DMS53 treated with DMSO at 0.1 percent for 48 hours (cell line): Measurements from ENCODE around the gene ITGA3.
"Not testable (repeated sequence)": the region's sequence is repeated elsewhere in the genome, so short reads cannot be mapped to it uniquely, and the experiment has no call there.

Experiments used
- DNase-seq: peaks from one replicate; lab custom pipeline; 2025; ENCODE audit not compliant: unreplicated experiment; lab: John Stamatoyannopoulos, UW

ITGA3 gene

DNA sequence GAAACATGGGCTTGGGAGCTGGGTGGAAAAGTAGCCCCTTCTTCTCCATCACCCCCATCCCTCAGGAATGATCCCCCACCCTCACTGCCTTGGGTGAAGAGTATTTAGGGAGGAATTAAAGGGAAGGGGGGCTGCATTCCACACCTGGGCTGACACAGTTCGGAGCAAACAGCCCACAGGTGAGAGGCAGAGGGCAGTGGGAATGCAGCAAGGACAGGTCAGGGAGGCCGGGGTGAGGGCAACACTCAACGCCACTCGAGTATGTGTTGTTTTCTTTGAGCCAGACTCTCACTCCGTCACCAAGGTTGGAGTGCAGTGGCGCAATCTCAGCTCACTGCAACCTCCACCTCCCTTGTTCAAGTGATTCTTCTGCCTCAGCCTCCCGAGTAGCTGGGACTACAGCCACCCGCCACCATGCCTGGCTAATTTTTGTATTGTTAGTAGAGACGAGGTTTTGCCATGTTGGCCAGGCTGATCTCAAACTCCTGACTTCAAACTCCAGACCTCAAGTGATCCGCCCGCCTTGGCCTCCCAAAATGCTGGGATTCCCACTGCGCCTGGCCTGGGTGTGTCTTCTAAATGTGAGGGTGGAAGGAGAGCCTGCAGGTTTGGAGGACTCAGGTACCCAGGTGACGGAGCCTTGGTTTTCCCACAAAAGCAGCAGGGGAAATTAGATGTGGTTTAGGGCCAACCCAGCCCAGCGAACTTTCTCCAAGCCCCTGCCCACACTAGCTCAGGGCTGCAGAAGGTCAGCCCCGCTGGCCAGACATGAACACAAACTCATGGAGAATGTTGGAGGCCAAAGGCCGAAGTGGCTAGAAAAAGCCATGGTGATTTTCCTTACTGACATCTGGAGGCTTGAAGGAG is 21.2 kb upstream of the ITGA3 start:
- DNase-seq, result no peak

DNA sequence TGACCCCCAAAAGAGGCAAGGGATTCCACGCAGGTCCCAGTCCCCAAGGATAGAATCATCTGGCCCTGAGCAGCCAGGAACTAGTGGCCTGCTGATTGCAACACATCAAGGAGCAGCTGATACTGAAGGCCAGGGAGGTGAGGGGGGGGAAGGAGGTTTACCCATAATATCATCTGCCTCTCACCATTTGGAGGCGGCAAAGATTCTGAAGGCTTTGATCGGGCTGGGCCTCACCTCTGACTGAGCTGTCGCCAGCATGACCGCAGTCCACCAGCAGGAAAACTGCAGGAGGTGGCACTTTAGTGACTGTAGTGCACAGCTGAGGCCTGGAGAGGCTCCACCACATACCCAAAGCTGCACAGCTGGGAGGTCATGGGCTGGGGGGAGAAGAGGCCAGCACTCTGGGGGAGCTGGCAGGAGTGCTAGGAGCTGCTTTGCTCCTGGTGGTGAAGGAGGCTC is 20.5 kb upstream of the ITGA3 start:
- no peak for DNase-seq

DNA sequence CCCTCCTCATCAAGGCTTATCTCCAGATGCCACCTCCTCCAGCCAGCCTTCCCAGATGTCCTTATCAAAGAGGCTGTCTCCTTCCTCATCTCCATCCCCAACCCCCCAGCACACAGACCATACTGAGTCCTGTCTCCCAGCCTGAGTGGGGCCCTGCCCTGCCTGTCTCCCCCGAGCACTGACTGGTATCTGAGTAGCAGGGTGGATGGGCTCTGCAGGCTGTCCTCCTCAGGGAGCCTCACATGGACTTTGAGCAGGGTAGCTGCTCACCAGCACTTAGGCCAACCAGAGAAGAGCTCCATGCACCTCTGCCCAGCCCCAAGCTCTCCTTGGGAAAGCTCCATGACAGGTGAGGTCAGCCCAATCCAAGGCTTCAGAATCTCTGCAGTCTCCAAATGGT is 20.0 kb upstream of the ITGA3 start:
- no peak for DNase-seq

DNA sequence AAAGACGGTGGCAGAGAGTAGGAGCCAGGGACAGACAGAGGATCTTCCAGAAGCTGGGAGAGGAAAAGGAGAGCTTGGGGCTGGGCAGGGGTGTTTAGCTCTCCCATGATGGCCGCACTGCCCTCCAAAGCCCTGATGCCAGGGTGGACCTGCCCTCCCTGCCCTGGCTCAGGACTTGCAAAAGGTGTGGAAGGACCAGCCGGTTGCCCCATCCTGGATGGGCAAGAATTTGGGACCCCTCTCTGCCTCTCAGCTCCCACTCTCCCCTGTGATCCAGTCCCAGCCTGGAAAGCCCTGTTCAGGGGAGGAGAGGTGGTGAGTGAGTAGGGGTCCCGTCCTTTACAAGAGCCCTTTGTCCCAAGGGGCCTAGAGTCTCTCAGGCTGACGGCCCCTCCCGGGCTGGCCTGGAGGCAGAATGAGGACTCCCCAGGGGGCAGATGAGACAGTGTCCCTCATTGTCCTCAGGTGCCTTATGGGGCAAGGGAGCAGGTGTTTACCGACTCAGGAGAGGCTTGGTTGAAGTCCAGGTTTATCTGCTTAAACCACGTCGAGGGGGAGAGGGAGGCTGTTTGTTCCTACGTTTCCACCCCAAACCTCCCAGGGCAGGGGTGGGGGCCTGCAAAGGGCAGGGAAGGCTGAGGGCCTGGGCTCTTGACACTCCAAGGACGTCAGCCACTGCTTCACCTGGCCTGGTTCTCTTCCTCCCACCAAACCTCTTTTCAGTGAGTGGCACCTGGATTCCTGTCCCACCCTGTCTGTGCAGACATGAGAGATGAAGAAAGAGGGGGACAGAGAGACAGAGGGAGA is 19.3 kb upstream of the ITGA3 start:
- DNase-seq, result no peak

DNA sequence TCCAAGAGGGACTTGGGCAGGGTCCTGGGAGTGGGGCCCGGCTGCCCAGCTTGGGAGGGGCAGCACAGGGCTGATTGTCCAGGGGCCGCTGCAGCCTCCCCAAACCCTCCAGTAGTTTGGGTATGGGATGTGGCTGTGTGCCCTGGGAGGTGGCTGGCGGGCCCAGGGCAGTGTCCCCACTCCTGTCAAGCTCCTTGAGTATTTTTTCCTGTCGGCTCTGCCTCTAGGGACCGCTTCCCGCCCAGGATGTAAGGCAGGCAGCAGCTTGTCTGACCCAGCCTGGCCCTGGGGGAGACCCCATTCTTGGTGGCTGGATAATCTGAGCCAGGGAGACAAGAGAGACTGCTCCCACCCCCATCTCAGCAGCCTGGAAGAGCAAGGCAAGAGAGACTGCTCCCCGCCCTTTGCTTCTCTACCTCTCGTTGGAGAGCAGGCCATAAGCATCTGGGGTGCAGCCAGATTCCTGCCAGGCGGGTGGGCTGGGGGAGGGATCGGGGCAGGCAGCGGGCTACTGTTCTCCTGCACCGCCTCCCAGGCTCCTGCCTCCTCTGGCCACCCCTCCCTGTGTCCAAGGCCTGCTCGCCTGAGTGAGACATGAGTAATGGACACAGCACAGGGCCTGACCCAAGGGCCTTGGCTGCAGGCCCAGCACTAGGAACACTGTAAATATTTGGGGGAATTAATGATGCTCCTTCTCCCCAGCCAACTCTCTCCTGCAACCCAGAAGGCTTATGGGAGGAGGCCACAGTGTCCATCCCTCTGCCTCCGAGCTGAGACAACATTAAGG is 18.4 kb upstream of the ITGA3 start:
- no peak for DNase-seq

DNA sequence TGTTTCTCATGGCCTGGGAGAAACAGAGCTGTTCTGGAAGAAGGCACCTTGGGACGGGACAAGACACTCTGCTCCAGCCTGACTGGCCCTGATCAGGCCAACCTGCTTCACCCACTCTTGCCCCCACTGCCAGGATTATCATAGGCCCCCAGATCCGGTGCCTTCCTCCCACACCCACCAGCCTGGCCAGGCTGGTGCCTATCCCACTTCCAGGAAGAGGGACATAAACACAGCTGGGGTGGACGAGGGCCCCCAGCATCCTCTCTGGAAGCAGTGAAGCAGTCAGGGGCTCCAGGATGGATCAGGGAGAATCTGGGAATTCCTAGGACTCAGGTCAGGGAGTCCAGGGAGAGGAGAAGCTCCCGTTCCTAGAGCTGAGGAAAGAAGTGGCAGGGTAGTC is 16.9 kb upstream of the ITGA3 start:
- no peak for DNase-seq

DNA sequence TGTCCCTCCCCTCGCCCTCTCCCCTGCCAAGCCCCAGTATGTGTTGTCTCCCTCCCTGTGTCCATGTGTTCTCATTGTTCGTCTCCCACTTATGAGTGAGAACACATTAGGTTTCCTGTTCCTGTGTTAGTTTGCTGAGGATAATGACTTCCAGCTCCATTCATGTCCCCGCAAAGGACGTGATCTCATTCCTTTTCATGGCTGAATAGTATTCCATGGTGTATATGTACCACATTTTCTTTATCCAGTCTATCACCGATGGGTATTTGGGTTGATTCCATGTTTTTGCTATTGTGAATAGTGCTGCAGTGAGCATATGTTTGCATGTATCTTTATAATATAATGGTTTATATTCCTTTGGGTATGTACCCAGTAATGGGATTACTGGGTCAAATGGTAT is 15.4 kb upstream of the ITGA3 start:
- DNase-seq, result not testable (repeated sequence)

DNA sequence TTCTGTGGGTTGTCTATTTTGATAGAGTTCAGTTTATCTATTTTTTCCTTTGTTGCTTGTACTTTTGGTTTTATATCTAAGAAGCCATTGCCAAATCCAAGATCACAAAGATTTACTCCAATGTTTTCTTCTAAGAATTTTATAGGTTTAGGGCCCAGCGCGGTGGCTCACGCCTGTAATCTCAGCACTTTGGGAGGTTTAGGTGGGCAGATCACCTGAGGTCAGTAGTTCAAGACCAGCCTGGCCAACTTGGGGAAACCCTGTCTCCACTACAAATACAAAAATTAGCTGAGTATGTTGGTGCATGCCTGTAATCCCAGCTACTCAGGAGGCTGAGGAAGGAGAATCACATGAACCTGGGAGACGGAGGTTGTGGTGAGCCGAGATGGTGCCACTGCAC is 13.7 kb upstream of the ITGA3 start:
- DNase-seq, result no peak

DNA sequence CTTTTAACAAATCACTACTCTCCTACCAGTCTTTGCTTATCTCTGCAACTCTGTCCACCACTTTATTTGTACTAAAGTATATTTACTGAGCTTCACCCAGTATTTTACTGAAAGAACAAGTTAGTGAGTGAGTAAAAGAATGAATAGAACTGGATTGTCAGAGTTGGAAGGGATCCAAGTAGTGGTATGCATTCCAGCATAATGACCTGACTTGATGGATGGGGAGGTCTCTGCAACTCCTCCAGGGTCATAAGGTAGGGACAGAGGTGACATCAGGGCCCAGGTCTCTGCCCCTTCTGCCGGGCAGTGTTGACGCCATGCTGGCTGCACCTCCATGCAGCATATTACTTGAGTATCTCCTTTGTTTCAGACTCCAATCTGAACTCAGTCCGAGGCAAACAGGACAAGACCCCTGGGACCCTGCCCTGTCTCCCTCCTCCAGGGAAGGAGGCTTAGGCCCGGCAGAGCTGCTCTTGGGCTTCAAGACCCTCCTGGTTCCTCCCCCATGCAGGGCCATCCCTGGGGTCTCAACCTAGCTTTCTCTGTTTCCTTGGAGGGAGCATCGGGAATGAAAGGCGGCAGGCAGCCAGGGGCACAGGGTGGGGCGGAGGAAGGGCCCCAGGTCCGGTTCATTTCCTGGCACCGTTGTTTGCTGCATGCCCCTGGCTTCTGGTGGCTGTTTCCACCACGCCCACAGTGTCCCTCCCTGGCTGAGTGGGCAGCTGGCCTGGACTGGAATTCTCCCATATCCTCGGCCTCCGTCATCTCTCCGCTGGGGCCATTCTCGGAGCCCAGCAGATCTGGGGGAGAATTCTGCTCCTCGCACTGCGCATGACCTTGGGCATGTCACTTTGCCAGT is 12.4 kb upstream of the ITGA3 start:
- DNase-seq, result no peak

DNA sequence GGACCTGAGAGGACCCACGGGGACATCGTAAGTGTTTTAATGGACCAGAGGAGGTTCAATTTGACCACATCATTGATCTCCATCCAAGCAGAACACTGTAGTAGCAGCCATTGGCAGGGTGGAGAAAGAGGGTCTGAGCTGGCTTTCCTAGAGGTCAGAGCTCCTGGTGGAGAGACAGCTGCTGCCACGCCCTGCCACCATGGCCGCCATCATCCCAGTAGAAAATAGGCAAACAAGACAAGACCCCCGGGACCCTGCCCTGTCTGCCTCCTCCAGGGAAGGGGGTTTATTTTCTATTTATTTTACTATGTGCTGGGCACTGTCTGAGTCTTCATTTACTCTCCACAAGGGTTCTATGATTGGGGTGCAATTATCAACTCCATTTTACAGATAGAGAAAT is 11.4 kb upstream of the ITGA3 start:
- DNase-seq, result no peak

DNA sequence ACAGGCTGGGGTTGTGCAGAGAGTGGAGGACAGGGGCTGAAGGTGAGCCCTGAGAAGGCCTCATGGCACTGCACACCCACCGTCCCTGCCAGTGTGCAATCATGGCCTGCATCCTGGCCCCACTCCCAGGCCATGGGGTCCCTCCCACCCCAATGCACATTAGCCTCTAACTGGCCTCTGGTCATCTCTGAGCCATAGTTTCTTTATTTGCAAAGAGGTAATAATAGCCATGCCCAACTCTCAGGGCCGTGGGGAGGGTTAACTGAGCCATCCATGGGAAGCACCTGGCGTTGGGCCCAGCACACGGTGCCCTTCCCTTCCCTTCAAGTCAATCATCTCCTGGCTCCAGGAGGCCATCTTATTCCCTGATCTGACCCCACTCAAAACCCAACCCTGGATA is 10.8 kb upstream of the ITGA3 start:
- DNase-seq, result no peak

DNA sequence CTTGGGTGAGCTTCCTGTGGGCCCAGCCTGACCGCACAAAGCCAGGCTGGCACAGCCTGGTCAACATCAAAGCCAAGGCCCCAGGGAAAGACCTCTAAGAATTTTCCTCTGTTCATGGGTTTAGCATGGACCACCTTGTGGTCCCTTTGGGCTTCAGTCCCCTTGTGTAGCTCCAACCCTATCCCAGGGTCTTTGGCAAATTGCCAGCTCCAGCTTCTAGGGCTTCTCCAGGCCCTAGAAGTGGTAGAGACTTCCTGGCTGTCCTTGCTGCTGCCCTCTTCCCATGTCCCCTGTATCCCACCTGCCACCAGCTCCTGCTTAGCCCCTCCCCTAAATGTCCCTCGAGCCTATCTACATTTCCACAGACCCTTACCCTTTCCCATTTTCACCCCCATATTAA is 9.7 kb upstream of the ITGA3 start:
- no peak for DNase-seq

DNA sequence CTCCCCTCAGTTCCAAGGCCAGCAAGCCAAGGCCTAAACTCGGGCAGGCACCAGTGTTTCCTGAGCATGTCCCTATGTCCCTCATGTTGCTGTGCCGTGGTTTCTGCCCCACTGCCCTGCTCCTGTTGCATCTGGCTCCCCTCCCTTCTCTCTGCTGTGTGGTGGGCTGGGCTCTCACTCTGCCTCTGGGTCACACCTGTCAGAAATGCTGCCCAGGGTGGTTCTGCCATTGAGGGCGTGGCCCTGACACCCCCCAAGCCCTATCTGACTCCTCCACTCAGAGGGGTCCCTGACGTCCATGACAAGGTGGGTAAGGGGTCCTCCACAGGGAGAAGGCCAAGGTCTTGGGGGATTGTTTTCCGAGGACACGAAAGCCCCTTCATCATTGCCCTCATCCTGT is 9.2 kb upstream of the ITGA3 start:
- DNase-seq, result no peak

DNA sequence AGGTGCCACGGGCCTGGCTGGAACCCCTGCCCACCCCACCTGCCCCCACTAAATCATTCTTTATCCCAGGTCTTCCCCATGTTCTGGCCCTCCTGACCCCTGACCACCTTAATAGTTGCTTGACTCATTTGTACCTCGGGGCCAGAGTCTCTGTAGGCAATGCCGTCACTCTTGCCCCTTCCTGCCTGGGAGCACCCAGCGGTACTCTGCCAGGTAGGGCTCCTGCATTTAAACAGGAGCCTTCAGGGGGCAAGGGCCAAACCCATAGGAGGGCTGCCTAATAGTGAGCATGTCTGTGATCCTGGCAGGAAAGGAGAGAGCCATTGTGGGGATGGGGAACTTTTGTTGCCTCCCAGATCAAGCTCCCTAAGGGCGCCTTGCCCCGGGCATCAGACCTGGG is 8.8 kb upstream of the ITGA3 start:
- DNase-seq, result no peak

DNA sequence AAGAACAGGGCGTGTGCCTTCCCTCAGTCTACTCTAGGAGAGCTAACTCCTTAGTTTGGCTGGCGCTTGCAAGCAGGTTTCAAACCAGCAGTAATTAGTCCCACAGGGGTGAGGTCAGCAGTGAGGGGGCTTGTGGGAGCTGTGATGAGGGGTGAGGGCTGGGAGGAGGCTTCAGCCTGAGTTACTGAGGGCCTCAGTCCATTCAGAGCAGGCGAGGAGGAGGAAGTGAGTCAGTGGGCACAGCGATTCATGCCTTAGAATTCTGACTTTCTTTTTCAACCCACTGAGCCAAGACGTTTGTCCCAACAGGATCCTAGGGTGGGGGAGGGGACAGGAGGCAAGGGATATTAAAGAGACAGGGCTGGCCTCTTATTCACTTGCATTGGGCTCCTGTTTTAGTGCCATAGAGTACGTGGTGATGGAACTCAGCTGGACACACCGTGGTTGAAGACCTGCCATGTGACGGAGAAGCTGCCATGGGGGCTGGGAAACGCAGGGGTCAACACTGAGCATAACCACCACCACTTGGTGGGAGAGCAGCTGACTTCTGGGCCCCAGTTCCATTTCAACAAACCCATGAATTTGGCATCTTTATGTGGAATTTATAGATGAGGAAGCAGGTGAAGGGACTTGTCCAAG is 8.3 kb upstream of the ITGA3 start:
- no peak for DNase-seq

DNA sequence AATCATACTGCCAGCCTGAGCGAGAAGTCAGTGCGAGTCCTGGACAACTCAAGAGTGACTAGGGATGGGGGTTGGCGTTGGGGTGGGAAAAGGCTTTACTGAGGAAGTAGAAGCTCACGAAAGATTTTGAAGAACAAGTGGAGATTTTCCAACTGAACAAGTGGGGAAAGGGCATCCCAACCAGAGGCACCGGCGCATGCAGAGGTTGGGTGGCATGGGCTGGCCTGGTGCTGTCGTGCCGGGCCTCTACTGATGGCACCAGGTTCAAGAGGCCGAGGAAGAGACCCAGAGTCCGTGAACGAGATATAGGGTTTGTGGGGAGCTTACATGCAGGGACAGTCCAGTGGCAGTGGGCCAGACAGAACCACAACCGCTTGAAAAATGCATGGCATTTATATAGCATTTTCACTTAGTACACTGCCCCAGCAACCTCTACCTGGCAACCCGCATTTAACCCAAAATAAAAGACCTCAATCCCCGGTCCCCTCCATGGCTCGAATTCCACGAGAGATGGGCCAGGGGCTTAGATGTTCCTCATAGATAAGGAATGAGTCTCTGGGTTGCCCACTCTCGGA is 7.7 kb upstream of the ITGA3 start:
- no peak for DNase-seq

DNA sequence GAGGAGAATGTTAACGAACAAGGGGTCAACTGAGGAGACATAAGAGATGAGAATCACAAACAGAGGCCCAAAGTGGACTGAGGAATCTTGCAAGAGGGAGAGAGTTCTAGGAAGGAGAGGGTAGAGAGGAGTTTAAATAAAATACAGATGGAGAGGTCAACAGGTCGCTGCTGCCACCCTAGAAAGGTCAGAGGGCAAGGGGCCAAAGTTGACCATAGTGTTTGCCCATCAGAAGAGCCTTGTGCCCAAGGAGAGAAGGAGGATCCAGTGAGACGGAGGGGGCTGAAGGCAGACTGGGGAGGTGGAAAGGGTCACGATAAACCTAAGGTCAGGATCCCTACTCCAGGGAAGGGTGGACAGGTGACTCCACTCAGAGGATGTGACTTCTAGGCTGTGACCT is 6.9 kb upstream of the ITGA3 start:
- no peak for DNase-seq

DNA sequence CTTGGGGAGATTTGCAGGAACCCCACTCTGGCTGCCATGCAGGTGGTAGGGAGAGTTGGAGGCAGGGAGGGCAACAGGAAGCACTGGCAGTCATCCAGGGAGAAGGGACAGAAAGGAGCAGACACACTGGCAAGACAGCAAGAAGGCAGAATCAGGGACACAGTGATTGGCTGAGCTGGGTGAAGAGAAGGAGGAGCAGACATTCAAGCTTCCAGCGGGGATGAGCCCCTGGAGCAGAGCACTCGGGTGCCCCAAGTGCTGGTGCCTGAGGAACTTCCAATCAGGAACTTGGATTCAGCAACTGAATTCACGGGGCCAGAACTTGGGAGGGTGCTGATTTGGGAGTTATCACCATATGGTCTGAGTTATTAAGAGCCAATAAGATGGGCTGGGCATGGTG is 6.3 kb upstream of the ITGA3 start:
- DNase-seq, result no peak

DNA sequence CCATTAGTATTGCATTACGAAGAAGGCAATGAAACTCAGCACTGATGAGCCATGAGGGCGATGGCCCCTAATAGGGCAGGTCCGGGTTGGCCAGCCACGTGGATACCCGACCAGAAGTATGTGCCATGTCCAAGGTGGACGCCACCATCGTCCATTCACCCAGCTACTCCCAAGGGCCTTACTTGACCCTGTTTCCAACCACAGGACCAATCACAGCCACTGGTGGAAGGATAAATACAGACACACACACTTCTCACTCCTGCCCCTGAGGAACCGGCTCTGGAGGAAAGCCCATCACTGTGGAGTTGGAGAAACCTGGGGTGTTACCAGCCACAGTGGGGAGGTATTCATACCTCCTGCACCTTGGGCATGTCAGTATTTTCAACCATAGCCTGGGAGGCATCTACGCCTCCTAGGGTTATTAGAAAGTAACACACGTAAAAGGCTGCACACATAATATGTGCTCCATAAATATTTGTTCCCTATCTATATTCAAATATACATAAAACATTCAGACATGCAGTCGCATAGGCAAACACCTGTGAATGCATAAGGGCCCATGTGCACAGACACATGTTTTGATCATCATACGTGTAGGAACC is 5.4 kb upstream of the ITGA3 start:
- no peak for DNase-seq
